NK-92 (cell line): ENCODE results near the gene TCAF1.

Source experiments
- DNase-seq: peaks from one replicate; lab custom pipeline; 2025; ENCODE audit not compliant: unreplicated experiment; lab: John Stamatoyannopoulos, UW

Gene TCAF1, protein sequence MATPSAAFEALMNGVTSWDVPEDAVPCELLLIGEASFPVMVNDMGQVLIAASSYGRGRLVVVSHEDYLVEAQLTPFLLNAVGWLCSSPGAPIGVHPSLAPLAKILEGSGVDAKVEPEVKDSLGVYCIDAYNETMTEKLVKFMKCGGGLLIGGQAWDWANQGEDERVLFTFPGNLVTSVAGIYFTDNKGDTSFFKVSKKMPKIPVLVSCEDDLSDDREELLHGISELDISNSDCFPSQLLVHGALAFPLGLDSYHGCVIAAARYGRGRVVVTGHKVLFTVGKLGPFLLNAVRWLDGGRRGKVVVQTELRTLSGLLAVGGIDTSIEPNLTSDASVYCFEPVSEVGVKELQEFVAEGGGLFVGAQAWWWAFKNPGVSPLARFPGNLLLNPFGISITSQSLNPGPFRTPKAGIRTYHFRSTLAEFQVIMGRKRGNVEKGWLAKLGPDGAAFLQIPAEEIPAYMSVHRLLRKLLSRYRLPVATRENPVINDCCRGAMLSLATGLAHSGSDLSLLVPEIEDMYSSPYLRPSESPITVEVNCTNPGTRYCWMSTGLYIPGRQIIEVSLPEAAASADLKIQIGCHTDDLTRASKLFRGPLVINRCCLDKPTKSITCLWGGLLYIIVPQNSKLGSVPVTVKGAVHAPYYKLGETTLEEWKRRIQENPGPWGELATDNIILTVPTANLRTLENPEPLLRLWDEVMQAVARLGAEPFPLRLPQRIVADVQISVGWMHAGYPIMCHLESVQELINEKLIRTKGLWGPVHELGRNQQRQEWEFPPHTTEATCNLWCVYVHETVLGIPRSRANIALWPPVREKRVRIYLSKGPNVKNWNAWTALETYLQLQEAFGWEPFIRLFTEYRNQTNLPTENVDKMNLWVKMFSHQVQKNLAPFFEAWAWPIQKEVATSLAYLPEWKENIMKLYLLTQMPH

GRCh38 chr7:143901668-143902331 lies at the start of gene TCAF1:
Gene TCAF1 (minus strand): TSS chr7:143902176. CDS start chr7:143876608, 25,568 bp downstream.
- DNase-seq: peak; percentile 31

GRCh38 chr7:143948733-143949132 lies 46.8 kb upstream of the TCAF1 start:
- no peak for DNase-seq

DNA sequence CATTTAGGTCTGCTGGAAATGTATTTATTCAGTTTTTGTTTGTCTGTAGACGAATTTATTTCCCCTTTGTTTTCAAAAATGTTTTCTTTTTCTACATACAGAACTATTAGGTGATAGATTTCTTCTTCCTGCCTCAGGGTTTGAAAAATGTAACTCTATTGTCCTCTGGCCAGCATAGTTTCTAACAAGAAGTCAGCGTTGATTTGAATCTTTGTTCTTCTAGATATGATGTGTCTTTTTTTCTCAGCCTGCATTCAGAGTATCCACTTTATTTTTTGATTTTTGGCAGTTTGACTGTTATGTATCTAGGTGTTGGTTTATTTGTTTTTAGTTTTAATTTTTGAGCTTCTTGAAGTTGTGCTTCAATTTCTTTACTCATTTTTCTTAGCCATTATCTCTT lies 45.1 kb upstream of the TCAF1 start:
- DNase-seq: no peak

DNA sequence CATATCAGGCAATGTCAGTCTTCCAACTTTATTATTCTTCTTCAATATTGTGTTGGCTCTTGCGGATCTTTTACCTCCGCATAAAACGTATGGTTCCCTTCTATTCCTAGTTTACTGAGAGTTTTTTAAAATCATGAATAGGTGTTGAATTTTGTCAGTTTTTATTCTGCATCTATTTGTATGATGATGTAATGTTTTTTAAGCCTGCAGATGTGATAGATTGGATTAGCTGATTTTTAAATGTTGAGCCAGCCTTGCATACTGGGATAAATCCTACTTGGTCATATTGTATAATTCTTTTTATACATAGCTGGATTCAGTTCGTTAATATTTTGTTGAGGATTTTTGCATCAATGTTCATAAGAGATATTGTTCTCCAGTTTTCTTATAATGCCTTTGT lies 43.4 kb upstream of the TCAF1 start:
- DNase-seq: no peak

DNA sequence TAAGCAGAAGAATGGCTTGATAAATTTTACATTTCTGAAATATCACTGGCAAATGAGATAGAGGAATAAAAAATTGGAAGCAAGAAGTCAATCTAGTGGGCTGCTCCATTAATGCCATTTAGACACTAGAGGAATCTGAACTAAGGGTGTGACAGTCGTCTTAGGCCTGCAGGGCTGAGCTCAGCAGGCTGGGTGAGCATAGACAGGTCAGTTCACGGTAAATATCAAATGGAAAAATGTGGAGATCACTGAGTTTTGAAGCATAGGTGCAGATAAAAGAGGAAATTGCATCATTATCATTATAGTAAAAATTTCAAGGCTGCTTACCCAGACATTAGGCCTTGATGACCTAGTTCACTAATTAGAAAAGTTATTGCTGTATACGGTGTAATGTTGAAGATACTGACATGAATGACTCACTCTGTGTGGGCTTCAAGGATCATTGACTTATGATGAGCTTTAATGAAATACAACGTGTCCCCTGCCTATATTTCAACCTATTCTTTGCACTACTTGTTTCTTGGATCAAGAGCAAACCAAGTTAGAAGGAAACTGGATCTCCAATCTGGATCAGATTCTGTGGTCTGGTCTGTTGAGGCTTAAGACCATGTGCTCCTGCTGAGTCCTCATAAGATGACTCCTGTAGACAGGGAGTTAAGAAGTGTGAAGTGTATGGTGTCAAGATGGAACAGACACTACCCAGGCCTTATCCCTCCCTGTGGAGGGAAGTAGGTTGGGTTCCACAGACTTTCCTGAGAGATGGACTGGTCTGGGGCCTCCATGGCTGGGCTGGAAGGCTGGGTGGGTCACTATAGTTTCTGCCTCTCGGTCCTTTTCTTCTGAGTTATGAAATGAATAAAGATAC lies 36.6 kb upstream of the TCAF1 start:
- DNase-seq: no peak

GRCh38 chr7:143936087-143937009 lies 34.4 kb upstream of the TCAF1 start:
- no peak for DNase-seq

- no peak for DNase-seq
Measured at GRCh38 chr7:143934526-143935325, 32.8 kb upstream of the TCAF1 start, which contains the start of gene OR2F2. Gene OR2F2 (plus strand): TSS chr7:143935233. CDS start chr7:143935233, 0 bp downstream.

GRCh38 chr7:143931739-143932138 lies 29.8 kb upstream of the TCAF1 start:
- no peak for DNase-seq

DNA sequence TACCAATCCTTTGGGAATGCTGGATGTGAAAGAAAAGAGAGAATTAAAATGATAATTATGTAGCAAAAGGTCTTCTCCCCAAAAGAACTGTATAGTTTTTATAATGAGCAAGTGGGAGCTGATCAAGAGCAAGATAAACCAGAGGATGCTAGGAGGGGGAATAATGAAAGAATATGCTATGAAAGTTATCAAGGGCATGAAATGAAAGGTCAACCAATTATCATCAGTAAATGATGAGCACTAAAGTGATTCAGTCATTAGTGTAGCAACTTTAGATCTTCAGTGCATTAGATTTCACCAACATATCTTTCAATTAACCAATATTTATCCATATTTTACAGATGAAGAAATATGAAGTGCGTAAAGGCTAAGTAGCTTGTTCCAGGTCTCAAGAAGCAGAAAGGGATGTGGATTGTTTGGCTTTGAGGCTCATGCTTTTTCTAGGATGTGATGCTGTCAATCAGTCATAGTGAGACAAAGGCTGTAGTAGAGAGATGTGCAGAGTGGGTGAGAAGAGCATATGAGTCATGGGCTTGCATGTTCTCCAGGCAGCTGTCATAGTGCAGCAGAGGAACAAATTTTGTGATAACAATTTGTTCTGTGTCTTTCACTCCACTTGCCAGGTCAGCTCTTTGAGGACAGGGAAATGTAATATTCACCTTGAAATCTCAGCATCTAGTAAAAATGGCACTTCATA lies 27.4 kb upstream of the TCAF1 start:
- no peak for DNase-seq

DNA sequence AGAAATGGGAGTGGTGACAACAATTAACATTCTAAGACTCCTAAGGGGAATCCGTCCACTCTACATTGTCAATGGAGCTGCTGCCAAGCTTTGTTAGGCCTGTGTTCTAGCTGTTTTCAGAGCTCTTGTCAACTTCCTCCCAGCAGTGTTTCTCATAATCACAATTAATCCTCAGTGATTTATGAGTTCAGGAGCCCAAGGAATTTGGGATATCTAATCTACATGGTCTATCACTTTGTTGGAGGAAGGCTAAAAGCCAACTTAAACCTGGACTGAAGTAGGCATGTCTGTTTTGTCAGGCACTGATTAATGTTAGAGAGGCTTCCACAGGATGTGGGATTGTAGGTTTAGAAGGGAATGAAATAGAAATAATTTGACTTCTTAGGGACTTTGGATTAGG lies 22.9 kb upstream of the TCAF1 start:
- DNase-seq: no peak

DNA sequence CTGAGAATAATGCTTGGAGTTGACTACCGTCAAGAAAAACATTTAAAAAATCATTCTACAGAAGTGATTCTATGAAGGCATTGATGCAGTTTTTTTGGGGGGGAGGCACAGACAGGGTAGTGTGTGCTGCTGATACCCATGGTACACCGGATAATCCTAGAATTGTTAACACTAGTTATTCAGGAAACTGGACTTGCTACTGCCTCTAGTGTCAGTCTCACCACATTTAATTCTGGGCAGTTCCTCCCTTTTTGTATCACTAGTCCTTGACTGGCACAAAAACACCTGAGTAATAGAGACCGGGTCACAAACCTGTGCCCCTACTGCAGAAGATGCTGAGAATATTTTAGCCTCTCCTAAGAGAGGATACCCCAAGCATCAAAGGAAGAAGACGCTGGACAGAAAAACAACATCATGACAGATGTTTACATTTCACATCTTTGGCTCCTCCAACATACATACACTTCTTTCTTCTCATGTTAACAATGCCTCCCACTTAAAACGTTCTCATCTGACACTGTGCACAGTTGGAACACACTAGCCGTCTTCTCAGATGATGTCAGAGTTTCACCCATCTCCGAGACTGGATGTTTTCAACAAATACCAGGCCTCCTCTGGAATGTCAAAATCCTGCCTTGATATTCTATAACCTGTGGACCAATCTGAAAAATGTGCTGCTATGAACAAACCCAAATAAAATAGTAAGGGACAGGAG lies 13.1 kb upstream of the TCAF1 start:
- no peak for DNase-seq

GRCh38 chr7:143913945-143914615 lies 12.1 kb upstream of the TCAF1 start:
- DNase-seq: no peak

DNA sequence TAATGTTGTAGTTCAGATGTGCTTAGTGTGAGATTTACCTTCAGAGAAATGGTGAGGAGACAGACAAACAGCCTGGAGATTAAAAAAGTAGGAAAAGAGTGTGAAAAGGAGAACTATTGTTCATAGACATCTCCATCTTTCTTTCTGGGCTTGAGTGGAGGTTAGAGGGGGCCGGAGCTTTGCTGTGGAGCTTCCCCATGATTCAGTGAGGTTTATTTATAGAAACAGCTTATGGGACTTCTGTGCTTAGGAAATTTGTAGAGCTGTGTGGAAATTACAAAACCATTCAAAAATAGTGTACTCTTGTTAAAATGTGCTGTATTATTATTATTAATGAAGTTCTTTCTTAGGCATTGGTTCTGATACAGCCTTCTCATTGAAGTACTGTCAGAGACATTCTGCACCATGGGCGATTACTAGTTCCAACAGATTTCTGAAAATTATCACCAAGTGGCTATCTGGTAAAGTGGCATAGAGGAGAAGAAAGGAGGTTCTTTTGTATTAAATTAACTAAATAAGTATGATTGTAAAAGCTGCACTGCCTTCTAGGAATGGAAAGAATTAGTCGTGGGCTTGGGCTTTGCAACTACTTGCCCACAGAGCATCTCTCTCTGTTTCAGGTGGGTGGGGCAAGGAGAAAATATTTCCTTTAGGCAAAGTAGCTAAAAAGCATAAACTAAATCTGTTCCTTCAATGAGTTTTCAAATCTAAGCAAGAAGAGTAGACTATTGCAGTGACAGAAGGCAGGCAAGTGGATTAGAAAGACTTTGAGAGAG lies 8.7 kb upstream of the TCAF1 start:
- no peak for DNase-seq

- no peak for DNase-seq
Measured at GRCh38 chr7:143909863-143910262, 7.9 kb upstream of the TCAF1 start.

DNA sequence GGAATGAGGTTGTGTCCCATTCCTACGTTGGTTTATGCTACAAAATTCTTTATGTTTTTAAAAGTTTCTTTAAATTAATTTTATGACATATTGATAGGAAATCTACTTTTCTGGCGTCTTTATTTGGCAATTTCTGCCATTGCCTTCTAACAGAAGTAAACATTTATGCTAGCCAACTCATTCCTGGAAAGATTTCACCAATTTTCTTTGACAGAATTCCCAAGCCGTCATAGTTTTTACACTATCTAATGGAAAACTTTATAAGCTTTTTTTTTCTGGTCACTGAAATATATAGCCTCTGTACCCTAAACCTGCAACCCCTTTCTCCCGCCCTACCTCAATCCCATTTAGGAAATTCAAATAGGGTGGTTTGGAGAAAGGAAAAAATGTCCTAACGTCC lies 6.1 kb upstream of the TCAF1 start:
- DNase-seq: no peak

- DNase-seq: no peak
Measured at GRCh38 chr7:143906895-143907294, 4.9 kb upstream of the TCAF1 start.
